AG20443 (cell line): ENCODE measurements around the gene TNC.
A peak's percentile ranks its signal among the peaks of the same experiment; 100 is the strongest.
"Not testable (repeated sequence)": the region's sequence is repeated elsewhere in the genome, so short reads cannot be mapped to it uniquely, and the experiment has no call there.

Source experiments
- DNase-seq: peaks from one replicate; pipeline ENCODE4 v3.0.0; 2012; ENCODE audit warnings: low spot score, mixed read lengths

TNC gene

DNA sequence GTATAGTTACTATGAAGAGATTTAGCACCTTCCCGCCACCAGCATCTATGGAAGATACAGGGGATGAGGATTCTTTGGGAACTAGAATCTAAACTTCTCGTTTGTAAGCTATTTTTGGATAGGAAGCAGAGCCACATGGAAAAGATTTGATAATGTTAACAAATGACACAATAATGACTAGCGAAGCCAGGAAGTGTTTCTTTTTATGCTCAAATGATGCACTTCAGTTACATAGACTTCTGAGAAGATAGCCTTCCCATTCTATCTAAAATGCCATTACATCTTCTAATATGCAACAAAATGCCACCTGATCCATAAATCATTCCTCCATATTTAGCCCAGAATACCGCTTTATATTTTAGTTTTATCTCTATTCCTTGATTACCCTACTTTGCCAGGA lies 17.0 kb upstream of the TNC start:
- DNase-seq = no peak

DNA sequence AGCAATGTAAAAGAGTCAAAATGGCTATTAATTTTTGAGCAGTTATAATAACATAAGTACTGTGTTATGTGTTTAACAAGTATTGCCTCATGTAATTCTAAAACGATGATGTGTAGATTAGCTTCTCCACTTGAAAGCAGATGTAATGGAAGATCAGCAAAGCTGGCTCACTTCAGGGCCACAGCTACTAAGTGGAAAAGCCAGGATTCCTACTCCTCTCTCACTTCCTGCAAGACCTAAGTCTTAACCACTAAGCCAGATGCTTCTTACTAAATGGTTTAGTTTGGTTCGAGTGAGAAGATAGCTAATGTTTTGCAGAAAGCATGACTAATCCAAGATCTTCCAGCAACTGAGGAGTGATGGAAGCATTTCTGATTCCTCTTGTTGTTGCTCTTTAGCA lies 15.7 kb upstream of the TNC start:
- DNase-seq = peak; percentile 70

DNA sequence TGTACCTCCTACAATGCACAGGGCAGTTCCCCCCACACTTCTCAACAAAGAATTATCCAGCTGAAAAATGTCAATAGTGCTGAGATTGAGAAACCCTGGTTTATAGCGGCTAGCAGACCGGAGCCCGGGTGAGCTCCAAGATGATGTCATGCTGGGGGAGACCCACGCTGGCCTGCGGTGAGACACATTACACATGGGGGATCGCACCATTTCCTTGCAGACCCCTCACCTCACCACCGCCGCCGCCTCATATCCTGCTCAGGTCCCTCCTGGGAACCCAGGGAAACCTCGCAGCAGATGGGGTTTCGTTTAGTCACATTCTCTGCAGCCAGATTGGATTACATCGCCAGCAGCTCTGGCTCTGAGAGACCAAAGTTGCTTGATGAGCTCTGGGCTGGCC lies 14.7 kb upstream of the TNC start:
- no peak for DNase-seq

DNA sequence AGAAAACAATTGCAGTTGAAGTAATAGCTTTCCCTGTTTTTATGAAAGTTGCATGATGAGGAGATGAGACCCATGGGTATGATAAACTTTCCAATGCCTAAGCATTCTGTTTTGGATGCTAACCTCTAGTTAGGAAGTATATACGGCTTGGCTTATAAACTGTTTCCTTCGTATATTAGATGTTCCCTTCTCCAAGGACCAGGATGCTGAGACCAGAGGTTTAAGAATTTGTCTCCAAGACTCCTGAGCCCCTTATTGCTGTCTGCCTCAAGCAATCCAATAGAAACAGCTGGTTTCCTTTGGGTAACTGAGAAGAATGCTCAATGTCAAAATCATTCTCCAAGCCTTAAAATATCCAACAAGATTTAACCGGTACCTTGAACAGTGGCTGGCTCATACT lies 12.2 kb upstream of the TNC start:
- DNase-seq = no peak

DNA sequence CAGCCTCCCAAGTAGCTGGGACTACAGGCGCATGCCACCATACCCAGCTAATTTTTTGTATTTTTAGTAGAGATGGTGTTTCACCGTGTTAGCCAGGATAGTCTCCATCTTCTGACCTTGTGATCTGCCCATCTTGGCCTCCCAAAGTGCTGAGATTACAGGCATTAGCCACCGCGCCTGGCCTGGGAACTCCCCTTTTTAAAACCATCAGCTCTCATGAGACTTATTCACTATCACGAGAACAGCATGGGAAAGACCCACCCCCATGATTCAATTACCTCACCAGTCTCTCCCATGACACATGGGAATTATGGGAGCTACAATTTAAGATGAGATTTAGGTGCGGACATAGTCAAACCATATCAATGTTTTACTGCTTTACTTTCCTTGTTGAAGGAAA lies 10.8 kb upstream of the TNC start:
- not testable (repeated sequence) for DNase-seq

DNA sequence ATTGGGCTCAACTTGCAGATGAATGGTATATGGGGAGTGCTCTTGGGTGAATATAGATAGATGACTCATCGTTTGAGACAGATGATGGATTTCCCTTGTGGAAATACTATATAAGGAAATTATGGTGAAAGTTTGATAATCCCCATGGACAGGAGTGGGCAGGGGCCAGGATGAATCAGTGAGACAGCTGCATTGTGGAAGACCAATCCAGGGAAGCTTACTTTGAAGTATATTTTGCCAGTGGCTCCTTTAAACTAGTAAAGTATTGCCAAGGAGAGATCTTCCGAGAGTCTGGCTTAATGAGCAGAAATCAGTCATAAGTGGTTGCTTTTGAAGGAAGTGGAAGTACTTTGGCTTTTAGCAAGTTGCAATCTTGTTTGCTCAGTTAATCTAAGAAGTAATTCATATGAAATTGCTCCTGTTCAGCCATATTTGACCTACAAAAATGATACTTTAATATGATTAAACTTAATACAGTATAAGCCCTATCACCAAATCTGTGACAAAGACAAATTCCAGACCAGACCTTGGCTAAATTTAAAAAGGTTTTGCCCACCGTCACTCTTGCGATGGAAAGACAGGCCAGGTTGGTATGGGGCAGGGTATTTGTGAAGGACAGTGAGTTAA lies 9.3 kb upstream of the TNC start:
- no peak for DNase-seq

DNA sequence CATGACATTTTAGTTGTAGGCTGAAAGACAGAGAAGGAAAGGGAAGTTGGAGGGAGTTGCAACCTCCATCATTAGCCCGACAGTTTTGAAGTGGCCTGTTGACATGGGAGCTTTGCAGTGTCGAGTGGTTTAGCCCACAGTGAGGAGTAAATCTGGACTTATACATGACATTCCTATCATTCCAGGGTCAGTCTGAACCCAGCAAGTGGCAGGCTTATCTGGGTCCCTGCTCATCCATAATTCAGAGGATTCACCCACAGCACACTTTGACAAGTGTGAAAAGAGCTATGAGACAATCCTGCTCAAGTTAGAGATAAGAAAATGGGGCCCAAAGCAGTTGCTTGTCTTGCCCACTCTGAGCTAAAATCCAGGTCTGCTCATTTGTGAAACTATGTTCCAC lies 8.4 kb upstream of the TNC start:
- no peak for DNase-seq

DNA sequence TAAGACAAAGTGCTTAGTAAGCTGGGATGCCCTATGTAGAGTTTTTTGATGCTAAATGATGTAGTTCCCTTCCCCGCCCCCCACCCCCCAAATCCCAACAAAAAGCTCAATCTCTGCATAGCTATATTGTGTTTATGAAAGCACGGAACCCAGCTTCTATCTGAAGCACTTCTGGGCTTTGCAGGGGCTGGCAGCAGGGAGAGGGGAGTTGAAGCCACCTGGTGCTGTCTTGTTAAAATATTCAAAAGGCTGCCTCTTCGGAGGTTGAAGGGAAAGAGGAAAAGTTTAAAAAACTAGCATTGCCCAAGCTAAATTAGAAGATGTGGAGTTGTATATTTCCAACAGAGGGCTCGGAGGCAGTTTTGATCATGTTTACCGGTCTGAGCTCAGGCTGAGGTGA lies 5.0 kb upstream of the TNC start:
- DNase-seq = no peak

DNA sequence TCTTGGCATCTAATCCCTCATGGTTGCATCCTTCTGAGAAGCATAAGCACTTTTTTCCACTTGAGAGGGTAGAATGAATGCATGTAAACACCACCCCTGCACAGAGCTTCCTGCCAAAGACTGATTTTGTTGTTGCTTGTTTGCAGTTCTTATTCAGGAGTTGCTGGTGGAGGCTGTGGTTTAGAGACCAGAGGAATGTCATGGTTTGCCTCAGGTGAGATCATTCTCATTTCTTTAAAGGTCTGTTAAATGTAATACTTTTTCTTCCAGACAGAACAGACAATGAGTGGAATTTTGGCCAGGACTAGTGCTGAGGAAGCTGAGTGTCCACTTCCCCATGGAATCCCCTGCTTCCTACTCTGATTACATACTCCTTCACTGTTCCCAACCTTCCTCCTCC lies 3.2 kb upstream of the TNC start:
- no peak for DNase-seq

DNA sequence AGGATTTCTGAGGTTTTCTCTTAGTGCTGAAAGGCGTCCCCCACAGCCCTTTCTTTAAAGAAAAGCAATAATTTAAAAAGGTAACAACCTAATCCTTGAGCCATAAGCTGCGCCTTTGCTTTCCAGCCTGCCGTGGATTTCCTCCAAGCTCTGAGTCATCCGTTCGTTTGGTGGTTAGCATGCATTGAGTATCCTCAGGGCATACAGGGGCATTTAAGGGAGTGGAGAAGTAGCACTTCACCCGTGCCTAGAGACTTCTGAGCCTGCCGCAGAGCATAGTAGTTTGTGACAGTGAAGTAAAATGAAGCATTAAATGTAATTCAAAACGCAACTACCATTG lies 892 bp upstream of the TNC start:
- DNase-seq = peak; percentile 79

DNA sequence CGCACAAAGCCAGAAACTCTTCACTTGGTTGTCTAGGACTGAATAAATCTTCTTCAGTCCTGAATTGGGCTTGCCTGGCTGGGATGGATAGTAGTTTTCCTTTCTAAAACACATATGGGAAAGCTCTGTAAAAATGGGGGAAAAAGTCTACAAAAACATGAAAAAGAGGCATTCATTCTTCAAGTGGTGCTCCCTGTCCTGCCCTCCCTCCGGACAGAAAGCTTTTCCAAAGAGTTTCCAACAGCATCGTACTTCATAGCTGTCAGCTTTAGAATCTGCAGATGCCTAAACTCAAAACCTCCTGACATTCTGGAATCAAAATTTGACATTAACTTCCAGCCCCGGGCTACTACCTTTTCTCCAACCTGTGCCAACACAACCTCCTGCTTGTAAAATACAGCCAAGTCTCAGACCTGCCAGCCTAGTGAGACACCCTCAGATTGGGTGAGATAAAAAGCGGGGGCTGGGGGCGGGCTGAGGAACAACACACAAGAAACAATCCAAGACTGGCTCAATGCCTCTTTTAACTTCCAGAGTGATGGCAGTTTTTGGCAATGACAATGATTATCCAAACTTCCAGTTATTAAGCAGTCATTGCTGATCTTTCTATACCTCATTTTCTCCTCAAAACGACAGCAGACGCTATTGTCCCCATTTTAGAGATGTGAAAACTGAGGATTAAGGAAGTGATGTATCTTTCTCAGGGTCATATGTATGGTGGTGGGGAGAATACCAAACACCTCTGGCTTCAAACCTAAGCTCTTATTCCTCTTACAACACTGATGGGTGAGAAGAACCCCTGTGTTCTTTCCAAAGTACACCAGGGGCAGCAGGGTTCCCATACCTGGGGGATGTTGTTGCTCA lies 1.3 kb downstream of the TNC start:
- DNase-seq = no peak

DNA sequence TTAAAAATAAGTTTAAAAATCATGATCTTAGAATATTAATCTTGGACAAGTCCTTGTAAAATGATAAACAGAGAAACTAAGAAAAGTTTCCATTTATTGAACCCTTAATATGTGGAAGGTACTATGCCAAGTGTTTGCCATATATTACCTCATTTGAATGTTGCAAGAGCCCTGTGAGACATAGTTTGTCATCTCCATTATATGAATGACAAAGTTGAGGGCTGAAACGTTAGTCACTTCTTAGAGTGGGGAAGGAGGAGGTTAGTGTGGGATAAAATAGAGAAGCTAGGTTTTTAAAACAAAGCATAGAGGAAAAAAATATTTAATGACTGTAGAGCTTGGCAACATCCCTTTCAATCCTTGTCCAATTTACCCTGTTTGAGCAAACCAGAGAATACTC lies 2.0 kb downstream of the TNC start:
- DNase-seq = peak; percentile 67

DNA sequence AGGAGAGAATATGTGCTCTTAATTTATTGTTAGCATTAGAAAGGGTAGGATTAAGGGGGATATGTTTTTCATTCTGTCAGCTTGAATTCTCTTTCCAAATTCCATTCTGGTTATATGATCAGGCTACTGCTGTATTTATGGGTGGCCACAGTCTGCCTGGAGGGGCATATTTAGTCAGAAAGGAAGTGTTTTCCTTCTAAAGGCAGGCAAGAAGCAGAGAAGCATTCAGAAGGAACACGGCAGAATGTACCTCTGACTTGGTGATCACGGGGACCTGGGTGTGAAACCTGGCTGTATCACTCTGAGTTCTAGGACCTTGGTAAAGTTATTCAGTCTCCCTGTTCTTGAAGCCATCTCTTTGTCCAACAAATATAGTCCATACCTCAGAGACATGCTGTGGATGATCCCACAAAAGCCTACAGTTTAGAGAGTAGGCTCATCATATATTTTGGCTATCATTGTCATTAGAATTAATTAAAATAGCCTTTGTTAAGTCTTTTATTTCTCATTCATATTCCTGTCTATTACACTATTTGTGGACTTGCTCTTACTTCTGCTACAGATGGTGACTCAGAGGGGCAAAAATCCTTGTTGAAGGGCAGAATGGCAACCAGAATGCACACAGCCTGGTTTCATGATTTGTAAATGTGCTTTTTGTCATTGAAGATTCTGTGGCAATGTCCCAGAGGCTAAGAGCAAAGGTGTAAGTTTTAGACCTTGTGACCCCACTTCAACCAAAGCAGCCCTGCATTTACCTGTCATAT lies 2.7 kb downstream of the TNC start:
- no peak for DNase-seq

DNA sequence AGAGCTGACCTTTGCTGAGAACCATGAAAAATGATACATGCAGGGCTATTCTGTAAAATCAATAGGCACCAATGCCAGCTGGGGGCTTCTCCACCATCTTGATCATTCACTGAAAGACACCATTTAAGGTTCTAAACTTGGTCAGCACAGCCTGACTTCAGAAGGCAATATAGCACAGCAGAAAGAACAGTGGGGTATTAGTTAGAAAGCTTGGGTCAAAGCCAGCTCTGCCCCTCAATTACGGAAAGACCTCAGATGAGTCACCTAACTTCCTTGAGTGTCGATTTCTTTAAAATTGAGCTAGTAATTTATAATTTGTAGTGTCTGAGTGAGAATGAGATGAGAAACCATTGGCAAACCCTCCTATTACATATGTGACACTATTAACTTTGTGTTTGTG lies 3.4 kb downstream of the TNC start:
- DNase-seq = no peak

DNA sequence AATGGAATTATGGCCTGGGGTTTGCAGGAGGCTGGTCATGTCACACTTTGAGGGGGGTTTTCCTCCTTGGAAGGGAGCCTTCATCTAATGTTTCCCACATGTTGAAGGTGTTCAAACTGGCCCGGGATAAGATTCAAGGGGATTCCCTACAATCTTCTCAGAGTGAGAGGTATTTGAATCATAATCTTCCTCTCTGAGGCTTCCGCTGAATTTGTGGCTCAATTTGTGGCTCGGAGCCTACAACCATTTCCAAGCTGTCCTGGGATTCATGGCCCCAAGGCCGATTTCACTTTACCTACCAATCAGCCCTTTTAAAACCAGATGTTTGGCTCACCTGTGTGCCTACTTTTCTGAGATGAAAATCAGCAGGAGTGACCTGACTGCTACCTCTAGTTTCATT lies 3.9 kb downstream of the TNC start:
- no peak for DNase-seq

DNA sequence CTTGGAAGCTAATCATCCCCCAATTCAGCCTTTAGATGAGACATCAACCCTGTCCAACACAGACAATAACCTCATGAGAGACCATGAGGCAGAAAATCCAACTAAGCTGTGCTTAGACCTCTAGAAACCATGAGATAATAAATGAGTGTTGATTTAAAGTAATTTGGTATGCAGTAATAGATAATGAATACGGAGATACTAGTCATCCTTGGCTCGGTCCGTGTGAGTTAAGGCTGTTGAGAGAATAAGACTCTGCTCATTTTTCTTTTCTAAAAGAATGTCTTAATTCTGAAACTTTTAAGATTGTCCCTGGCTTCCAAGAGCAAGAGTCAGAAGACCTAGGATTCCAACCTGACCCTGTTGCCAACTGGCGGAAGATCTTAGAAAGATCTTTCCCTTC lies 6.1 kb downstream of the TNC start:
- DNase-seq = no peak

DNA sequence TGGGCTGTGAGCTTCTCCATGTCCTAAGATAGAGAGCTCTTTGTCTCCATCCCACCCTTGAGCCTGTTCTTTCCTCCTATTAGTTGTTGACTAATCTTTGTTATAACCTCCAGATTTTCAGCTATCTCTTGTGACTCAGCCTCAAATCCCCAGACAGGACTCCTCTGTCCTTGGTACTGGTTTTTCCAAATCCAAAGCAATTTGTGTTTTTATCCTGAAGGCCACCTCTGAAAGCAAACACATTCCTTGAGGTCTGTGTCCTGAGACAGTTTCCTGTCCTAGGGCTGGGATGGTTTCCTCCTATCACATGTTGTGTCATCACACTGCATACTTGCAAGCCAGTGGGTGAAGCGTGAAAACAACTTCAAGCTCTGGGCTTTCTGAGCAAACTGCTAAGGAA lies 8.5 kb downstream of the TNC start:
- peak; percentile 62 for DNase-seq

DNA sequence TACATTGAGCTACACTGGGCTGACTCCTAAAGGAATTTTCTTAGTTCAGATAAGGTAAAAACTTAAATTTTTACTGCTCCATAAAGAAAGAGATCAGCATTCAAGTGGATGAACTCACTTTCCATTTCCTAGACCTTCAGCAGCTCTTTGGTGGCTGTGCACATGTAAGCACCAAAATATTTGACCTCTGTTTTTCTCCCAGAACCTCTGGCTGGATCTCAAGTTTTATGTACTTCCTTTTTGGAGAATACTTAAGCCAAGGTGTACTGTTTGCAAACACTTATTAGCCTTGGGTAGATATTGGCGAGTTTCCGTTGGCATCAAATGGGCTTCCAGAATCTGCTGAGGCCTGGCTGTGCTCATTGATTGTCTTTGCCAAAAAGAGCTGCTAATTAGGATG lies 10.3 kb downstream of the TNC start:
- no peak for DNase-seq

DNA sequence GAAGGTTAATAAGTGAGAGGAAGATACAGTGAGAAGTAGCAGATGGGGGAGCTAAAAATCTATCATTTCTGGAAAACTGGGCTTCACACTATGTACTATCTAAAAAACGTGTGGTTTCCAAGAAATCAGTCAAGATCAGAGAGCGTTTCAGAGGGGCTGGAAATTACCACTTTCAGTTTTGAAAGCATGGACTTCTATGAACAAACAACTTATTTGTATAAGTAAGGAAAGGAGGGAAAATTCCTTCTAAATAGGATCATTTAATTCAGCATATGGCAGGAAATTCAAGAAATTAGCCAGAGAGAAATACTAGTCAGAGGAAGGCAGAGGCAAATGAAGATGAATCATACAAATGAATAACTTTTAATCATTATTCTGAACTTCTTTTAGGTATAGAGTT lies 11.3 kb downstream of the TNC start:
- no peak for DNase-seq

DNA sequence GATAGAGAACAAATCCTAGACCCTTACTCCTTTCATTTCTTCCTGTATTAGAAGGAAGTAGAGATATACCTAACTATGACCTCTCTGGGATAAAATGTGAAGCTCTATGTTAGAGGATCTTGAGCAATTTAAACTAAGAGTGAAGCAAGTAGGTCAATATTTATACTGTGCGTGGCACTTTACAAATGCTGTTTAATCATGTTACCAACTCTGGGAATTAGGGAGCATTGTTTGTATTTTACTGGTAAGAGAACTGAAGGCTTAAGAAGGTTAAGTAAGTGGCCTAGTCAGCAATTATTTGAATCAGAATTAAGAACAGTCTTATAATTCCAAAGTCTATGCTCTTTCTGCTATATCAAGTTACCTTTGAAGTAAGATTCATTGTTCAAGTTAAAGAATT lies 12.0 kb downstream of the TNC start:
- DNase-seq = no peak

DNA sequence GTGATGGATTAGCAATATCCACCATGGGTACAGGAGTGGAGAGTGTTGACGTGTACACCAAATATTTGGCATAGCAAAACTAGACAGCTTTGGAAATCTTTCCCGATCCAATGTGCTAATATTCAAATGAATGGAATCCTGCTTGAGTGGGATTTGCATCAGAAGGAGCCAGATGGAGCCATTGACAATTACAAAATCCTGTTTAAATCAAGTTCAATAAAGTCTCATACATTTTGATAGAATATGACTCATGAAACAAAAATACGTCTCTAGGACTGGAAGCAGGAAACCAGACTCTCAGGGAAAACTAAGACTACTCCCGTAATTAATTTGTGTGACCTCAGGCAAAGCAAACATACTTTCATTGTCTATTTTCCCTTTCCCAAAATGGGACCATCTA lies 13.0 kb downstream of the TNC start:
- peak; percentile 22 for DNase-seq

DNA sequence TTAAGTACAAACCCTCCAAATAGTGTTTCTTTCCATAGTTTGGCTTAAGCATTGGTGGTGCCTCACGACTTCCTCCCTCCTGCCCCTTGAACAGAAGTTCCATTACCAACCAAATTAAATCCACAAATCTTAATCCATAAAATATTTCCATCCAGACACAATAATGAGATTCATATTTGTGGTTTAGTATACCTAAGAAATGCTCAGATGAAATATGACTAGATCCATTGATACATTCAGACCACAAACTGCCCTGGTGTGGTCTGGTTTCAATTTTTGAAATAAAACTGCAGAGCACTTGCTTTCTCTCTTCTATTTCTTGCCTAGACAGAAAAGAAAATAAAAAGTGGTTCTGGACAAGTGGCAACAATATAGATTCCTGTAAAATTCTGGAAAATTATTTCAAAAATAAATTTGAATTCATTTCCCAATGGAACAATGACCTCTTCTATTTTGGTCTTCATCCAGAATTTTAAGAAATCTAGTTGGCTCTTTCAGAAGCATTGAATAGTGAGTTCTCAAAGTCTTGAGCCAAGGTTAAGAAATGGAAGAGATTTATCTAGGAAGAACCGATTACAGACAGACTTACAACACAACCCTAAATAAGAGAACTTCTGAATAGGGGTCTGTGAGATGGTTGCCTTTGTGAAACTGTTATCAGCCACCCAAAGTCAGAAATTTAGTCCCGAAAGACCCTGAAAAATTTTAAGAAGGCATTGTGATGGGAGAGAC lies 14.0 kb downstream of the TNC start:
- no peak for DNase-seq

DNA sequence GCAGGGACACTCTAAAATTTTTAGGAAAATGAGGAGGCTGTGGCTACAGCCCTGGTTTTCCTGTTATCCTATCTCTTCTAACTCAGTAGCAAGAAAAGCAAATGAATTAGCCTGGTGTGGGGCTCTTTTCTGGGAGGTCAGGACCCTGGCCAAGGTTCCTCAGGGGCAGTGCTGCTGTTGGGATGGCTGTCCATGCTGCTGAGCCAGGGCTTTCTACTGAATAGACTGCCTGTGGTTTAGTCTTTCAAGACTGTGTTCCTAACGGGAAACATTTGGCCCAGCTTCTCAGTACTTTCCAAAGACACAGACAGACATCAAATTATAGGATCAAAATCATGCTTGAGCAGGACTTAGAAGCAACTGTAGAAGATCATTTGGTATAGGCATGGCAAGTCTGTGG lies 18.1 kb downstream of the TNC start:
- peak; percentile 19 for DNase-seq
